Measurements from ENCODE around the gene EPB41L5.

DNA sequence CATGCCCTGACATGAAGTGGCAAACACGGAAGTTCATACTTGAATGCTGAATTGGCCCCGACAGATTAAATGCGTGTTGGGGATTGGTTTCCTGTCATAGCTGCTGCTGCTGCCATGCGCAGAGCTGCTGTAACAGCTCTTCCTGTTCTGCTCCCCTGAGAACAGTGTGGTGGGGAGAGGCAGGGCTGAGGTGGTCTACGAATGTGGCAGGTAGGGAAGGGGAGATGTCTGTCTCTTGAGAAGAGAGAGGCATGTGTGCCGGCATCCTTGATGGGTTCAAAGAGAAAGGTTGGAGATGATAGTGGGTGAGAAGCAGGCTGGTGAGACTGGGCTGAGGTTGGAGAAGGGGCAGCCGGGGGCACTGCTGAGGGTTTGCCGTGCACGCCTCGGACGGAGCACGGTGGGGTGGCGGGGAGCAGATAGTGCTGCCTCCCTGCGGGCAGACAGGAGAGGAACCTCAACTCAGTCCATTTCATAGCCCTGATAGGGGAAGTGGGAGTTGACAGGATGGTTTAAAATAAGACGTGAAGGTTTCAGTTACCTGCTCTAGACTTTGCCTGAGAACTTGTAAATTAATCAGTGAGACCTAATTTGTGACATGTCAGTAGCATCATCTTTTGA is 164.2 kb downstream of the EPB41L5 start:
- TF ChIP-seq CTCF (IDR thresholded peaks at IDR 0.05 in 8 of 11, conservative IDR thresholded peaks at IDR 0.05 in 3 of 11) (peak; percentile 26 to 75 (median 62)), POLR2A (IDR thresholded peaks at IDR 0.05) (peak; percentile 32 to 71 (median 70)), POLR2AphosphoS5 (IDR thresholded peaks at IDR 0.05) (peak; percentile 90 to 97 (median 90))

All from spleen (tissue), 7 donors.